ENCODE results near the gene WDTC1.

The WDTC1 gene

GRCh38 chr1:27333717-27334279 lies 99.4 kb downstream of the WDTC1 start:
- DNase-seq (ENCODE audit: low read depth in 2 of 2): no peak

DNA sequence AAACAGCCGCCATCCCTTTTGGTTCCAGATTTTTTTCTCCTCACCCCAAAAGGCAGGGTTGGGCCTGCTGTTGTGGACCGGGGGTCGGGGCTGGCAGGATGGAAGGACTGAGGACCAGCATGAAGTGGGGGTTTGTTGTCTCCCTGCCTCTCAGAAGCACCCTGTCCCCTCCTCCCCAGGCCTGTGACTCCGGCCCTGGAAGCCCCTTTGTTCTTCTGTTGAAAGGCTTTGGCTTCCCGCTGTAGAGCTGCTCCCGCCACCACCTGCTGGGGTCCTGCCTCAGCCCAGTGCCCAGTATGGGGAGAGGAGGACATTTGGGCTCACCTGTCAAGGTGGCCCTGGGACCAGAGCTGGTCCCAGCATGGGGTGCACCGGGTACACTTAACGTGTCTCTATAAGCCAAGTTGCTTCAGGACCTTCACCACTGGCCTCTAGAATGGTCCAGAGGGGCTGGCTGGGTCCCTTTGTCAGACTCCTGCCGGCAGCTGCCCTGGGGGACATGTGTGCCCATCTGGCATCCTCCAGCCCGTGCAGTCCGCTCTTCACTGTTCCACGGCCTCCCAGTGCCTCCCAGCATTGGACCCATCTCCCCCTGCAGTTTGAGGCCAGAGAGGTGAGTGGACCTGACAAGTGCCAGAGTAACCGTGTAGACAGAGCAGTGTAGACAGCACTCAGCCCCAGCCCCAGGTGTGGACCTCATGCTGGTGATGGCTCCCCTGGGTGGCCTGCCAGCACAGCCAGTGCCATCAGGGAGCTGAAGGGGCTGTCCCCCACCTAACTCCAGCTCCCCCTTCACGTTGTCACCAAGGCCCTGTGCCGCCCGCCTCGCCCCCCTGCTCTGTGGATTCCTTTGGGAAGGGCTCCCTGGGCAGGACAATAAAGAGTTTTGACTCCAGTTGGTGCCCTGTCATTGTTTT lies 101.3 kb downstream of the WDTC1 start:
- no peak for DNase-seq (ENCODE audit: low read depth in 2 of 2)

DNA sequence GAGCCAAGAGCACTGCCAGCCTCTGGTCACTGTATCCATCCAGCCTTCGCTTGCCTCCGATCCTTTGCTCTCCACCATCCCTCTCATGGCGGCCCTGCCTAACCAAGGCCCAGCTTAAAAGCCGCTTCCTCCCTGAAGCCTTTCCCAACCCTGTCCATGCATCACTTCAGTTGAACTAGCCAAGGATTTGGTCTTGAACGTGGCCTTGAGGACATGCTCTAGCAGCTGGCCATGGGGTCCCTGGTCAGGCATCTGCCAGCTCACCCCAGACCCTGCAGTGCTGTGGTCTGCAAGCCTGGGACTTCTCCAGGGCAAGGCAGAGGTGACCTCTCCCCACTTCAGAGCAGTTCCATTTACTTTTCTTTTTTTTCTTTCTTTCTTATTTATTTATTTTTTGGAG lies 102.3 kb downstream of the WDTC1 start:
- no peak for DNase-seq (ENCODE audit: low read depth in 2 of 2)

- no peak for DNase-seq (ENCODE audit: low read depth in 2 of 2)
Measured at GRCh38 chr1:27338751-27339150, 104.3 kb downstream of the WDTC1 start.

GRCh38 chr1:27339213-27339612 lies 104.8 kb downstream of the WDTC1 start:
- no peak for DNase-seq (ENCODE audit: low read depth in 2 of 2)

DNA sequence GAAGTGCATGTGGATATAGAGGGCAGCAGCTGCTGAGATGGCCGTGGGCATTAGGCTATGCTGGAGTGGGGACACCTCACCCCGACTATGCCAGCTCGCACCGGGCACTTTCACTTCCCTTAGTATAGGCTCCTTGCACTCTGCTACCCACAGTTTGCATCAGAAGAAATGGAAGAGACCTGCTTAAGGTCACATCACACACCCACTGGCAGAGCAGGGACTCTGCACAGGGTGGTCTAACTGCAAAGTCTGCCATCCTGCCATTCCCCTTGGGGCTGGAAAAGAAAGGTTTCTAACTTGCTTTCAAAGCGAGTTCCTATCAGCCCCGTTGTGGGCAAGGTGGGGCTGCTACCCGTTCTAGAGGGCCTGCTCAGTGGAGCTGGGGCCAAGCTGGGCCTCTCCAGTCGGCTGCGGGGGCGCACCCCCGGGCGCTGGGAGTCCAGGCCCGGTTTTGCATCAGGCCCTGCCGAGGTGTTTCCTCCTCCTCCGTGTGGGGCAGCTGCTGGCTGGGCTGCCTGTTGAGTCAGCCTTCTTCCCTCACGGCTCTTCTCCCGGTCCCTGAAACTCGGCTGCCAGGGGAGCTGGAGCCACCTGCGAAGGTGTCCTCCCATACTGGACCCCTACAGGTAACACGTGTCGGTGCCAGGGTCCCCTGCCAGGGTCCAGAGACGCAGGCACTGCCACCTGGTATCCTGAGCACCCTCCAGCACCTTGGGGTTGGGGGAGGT lies 107.3 kb downstream of the WDTC1 start, which contains the start of gene SYTL1:
Gene SYTL1 (plus strand): TSS at position 498 of the 728 bp plus-strand sequence. CDS start 3,313 bp downstream, outside the sequence.
- peak in 1 of 2 donors; percentile 52 for DNase-seq (ENCODE audit: low read depth in 2 of 2)

- DNase-seq (ENCODE audit: low read depth in 2 of 2): no peak
Measured at GRCh38 chr1:27342391-27342777, 108.0 kb downstream of the WDTC1 start.

DNA sequence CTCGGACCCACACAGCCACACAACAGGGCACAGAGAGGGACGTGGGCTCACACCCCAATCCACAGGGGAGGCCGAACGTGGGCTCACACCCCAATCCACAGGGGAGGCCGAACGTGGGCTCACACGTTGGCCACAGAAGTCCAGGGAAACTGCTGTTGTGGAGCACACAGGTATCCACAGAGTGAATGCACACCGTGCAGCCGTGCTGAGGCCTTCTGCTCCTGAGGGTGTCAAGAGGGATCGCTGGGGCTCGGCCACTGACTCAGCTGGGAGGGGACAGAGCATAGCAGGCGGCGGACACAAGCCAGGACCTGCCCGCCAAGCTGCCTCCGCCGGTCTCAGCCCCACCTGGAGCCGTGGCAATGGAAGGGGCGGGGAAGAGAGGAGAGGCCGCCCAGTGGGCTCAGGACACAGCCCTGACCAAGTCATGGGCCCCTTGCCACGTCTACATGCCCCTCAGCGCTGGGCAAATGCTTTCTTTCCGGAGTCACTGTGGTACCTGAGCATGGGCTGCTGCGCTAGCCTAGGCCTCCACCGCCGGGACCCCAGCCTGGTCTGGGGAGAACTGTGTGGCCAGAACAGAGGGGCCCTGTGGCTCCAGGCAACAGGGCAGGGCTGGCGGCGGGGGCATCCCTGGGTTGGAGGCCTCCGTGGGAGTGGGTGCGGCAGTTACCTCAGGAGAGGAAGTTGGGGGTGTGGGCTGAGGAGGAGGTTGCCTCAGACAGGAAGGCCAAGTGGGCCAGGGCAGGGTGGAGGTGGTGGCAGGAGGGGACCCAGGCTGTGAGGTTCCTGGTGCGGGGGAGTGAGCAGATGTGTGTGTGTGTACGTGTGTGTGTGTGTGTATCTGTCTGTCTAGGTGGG lies 108.6 kb downstream of the WDTC1 start:
- DNase-seq (ENCODE audit: low read depth in 2 of 2): peak; percentile 64 to 78

DNA sequence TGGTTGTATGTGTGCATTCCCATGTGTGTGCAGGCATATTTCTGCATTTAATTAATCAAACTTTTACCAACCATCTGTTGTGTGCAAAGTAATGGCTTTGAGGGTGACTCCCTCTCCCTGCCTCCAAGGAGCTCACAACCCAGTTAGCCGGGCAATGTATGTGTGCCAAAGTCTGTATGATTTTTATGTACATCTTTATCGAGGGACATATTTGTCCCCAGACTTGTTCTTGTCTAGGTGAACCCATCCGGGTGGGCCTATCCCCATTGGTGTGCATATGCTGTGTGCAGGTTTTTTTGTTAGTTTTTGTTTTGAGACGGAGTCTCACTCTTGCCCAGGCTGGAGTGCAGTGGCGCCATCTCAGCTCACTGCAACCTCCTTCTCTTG lies 109.2 kb downstream of the WDTC1 start:
- DNase-seq (ENCODE audit: low read depth in 2 of 2): no peak

DNA sequence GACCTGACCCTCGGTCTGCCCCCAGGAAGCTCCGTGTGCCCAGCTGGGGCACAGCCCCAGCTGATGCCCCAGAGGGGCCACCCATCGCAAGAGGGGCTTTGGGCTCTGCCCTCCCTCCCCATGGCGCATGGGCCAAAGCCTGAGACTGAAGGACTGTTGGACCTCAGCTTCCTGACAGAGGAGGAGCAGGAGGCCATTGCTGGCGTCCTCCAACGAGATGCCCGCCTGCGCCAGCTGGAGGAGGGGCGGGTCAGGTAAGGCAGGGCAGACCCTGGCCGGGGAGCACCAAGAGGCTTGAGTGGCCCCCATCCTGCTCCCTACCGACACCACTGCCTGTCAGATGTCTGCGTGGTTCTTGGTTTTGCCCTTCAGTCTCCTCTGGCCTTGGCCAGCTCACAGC lies 110.8 kb downstream of the WDTC1 start:
- DNase-seq (ENCODE audit: low read depth in 2 of 2): no peak

GRCh38 chr1:27346357-27346756 lies 111.9 kb downstream of the WDTC1 start:
- DNase-seq (ENCODE audit: low read depth in 2 of 2): no peak

GRCh38 chr1:27346991-27347624 lies 112.7 kb downstream of the WDTC1 start:
- DNase-seq (ENCODE audit: low read depth in 2 of 2): no peak

- DNase-seq (ENCODE audit: low read depth in 2 of 2): no peak
Measured at GRCh38 chr1:27348861-27349783, 114.7 kb downstream of the WDTC1 start.

- no peak for DNase-seq (ENCODE audit: low read depth in 2 of 2)
Measured at GRCh38 chr1:27349784-27350662, 115.6 kb downstream of the WDTC1 start.

DNA sequence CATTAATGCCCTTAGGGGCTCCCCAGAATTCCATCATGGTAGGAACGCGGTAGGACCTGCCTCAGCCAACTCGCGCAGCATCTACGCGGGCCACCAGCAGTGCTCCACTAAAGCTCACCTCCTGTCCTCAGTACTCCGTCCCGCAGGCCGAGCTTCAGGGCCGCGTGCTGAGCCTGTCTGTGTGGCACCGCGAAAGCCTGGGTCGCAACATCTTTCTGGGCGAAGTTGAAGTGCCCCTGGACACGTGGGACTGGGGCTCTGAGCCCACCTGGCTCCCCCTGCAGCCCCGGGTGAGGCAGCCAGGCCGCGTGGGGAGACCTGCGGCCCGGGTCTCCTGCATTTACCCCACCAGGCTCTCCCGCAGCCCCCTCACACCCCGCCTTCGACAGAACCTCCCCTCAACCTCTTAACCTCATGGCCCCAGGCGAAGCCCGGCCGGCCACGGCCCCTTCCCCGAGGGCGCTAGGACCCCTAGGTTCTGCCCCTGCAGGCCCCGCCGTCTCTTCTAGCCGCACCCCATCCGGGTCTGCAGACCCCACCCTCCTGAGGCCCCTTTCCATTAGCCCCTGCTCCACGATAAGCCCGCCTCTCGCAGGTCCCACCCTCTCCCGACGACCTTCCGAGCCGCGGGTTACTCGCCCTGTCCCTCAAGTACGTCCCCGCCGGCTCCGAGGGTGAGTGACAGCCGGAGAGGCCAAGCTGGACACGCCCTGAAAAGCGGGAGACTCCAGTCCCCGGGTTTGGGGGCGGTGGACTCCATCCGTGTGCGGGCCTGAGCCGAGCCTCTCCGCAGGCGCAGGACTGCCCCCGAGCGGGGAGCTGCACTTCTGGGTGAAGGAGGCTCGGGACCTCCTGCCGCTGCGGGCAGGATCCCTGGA lies 116.5 kb downstream of the WDTC1 start:
- DNase-seq (ENCODE audit: low read depth in 2 of 2): no peak

- DNase-seq (ENCODE audit: low read depth in 2 of 2): no peak
Measured at GRCh38 chr1:27351541-27352107, 117.2 kb downstream of the WDTC1 start.

DNA sequence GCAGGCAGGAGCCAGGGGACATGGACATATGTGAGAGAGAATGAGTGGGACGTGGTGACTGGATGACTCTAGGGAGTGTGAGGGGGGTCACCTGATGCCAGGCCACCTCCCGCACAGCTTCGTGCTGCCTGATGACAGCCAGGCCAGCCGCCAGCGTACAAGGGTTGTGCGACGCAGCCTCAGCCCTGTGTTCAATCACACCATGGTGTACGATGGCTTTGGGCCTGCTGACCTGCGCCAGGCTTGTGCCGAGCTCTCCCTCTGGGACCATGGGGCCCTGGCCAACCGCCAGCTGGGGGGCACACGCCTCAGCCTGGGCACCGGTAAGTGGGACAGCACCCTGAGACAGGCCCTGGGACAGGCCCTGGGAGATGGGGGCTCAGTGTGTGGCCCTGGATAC lies 118.7 kb downstream of the WDTC1 start:
- no peak for DNase-seq (ENCODE audit: low read depth in 2 of 2)

GRCh38 chr1:27353629-27354028 lies 119.2 kb downstream of the WDTC1 start:
- DNase-seq (ENCODE audit: low read depth in 2 of 2): no peak

Data from stimulated activated CD8-positive, alpha-beta memory T cell treated with anti-CD3 and anti-CD28 coated beads, Interleukin-15, amount 100 ng/mL, for 4 hours (primary cell).